SIG-M5 treated with dmso at 0.1 percent for 504 hours (cell line): ENCODE results near the gene CADM1.

Source experiments
- DNase-seq: peaks from one replicate; lab custom pipeline; 2025; ENCODE audit not compliant: unreplicated experiment; lab: John Stamatoyannopoulos, UW

Gene CADM1

DNA sequence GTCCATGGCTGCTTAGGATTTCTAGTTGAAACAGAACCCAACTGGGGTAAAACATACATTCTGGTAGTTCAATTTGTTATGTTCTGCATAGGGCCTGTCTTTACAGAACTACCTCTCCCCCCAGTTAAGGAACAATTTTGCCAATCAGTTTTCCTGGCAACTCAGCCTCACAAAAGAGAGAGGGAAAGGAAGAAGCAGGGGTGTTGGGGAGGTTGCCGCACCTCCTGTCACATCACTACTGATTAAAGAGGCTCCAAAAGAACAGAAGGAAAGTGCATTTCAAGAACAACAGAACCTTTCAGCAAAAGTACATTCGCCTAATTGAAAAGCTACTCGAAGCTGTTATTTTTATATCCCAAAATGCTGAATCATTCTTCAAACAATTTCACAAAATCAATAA lies 217.6 kb downstream of the CADM1 start:
- DNase-seq, result no peak

DNA sequence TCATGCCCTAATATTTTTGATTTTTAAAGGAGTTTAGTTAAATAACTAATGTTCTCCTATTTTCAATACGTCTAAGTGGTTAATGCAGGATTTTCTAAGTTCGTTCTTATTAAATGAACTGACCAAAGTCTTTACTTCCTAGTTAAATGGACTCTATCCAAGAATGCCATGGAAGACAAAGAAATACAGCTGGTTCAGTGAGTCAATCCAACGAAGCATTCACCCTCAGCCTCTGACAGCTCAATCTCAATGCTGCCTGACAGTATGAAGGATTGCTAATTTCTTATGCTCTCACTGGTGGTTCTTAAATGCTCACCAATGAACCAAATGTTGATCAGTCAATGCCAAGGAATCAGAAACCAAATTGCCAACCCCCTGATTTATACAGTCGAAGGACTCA lies 219.4 kb downstream of the CADM1 start:
- DNase-seq, result no peak

DNA sequence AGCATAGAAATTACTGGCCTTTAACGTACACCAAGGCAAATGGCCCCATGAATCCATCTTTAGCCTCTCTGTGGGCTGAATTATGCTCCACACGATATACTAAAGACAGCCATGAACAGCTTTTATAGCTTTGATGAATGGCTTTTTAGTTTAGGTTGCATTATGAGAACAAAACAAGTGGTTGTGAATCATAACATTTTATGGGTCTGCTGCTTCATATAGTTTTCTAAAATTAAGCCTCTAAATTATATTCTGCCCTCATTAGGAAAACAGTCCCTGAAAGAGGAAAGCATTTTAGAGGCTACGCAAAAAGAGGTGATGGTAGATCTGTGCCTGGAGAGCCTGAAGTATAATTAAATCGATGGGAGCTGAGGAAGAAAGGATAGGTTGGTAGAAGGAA lies 221.3 kb downstream of the CADM1 start:
- no peak for DNase-seq

DNA sequence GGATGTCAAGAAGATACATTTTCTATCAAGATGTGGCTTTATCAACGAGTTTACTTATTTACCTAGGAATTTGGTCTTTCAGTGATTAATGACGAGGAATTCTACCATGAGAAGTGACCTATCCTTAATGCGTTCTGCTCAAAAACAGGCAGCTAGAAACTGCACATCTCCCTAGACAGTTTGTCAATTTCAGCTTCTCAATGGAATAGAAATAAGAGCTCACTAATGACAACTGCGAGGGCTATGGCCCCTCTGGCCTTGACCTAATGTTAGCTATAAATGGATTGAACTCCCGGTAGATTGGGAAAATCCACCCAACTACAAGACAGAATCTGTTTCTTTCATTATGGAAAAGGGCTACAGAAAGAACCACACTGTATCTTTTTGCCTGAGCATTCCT lies 223.4 kb downstream of the CADM1 start:
- DNase-seq, result no peak

DNA sequence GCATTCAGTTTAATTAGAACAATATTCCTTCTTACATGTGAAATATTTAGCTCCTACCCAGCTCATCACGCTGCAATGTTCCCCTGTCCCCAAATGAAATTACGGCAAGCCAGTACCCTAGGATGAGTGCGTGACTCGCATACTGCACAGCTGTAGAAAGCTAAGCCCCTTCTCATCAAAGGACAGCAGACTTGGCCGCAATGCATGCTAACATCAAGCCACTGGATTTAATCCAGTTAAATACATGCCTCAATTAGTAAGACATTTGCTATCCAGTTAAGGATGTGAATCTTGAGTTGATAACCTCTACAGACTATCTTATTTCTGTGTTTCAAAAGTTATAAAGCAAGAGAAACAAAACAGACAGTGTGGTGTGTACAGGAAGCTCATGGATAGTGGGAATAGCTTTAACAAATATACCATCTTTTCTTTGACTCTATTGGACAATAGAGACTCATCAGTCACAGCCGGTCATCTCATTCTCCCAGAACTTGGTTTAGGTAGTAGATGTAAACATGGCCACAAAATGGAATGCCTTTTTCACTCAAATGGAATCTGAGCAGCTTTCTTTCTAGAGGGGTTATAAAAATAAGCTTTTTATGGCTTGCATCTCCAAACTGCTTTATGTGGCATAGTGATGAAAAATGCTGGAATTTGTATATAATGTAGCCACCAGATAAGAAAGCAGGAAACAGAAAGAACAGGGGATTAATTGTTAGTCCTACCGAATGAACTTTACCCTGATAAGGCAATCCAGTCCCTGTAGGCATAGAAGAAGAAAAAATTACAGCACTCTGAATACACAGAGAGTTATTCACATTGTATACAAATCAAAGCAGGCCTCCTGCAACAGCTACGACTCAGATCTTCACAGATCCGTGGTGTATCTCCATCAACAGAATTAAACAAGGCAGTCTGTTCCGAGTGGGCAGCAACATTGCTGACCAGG lies 224.1 kb downstream of the CADM1 start:
- DNase-seq, result no peak

DNA sequence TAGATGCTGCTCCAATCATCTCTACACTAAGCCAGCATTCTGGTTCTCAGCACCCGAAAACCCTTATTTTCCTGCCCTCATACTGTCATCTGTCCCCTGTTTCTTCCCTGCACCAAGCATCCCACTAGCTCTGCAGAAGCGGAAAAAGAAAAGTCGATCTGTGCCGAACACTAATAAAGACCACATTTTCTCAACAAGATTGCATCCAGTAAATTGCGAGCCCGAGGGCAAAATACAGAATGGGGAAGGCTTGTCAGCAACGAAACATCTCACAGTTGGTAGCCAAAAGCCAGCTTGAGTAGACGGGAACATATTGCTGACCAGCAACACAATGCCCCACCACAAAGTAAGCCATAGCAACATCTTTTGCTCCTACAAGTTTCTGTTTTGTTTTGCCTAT lies 227.4 kb downstream of the CADM1 start:
- DNase-seq, result no peak

DNA sequence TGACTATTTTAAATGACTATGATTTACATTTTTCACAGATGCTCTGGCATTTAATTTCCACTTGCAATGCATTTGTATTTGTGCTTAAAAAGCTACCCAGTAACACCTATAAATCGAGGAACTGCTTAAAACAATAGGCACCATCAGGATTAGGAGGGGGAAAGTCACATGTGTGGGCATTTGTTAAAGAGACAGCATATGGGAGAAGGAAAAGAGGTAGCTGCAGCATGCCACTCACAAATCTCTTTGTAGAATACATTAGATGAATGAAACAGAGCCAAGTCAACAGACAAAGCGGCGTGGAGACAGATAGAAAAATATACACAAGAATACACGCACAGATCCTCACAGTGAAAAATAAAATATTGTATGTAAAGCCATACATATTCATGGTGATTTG lies 228.0 kb downstream of the CADM1 start:
- no peak for DNase-seq

DNA sequence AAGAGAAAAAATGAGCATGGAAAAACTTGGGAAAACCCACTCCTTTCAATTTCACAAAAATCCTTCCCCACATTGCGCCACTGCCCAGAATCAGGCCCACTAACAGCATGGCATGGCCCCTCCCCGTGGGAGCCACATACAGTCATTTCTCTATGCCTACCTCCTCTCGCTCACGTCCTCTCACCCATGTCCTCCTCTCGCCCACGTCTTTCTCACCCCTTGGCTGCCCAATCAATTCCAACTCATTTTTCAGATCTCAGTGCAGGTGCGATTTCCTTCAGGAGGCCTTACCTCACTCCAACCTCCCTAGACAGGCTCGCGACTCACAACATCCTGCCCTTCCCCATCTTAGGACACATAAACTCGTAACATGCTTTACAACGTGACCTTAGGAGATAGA lies 229.2 kb downstream of the CADM1 start:
- DNase-seq, result no peak

DNA sequence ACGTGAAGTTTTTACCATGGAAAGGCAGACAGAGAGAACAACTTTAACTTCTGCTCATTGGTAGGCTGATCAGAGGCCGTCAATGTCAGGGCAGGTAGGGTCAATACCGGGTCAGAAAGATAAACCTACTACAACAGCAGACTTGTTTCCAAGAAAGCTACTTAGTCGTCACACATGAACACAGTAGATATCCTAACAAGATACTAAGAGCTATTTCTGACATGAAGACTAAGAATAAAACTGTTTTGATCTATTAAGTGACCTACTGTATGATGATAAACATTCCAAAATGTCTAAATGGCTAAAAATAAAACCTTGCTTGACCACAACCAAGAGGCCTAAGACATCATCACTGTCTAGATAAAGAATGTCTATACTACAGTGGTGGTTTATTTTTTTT lies 231.3 kb downstream of the CADM1 start:
- no peak for DNase-seq

DNA sequence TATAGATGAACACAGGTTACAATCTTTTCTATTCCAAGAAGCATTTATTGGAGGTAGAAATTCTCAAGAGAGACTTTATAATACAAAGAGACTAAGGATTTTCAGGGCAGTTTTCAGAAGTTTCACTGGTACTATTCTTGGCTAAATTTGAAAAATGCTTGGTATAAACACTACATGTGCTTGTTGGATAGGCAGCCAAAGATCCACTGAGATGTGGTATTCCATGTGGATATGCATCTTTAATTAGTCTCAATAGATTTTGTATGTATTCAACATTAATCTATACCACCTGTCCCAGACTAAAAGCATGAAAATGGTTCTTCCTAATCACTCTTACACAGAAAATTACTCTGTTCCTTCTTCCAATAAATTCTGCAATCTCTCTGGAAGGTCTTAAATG lies 232.6 kb downstream of the CADM1 start:
- no peak for DNase-seq

DNA sequence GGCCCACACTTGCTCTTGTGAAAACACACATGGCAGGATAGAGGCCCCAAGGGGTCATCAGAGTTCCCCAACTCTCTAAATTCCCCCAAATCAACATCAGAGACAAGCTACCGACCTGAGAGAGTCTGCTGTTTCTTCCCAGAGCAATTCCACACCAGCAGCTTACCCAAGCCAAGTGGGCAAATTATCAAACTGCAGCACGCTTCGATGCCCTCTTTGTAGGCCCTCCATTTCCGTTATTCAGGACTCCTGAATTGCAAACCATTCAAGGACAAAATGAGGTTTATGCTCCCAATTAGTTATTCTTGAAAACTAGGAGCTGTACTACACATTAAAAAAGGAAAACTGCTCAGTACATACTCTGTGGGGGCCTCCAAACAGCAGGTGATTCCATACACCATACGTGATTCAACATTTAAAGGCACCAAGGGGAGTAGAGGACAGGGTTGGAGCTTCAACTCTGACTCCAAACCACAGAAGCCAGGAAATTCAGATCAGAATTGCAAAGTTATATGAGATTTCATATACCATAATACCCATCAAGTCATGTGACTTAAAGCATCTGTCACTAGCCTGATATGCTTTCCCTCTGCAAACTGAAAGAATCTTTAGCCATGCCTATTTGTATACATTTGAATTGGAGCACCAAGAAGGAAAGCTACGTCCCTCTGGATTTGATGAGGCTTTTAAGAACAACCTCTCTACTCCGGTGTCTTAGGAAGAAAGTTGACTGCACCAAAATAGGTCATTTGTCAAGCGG lies 234.8 kb downstream of the CADM1 start:
- no peak for DNase-seq

DNA sequence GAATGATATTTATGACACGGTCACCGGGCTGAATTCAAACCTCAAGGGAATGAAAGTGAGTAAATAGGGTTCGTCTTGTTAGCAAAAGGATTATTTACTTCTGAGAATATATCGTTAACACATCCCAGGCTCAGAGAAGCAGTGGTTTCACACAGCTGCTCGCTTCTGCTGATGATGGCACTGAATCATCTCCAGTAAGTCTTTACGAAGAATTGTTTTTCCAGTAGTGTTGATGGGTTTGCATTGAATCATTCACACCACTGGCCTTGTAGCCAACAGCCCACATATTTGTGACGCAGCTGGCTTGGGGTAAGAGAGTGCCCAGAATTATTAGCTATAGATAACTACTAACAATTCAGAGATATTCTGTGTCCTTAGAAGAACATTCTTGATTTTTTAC lies 236.3 kb downstream of the CADM1 start:
- DNase-seq, result no peak

DNA sequence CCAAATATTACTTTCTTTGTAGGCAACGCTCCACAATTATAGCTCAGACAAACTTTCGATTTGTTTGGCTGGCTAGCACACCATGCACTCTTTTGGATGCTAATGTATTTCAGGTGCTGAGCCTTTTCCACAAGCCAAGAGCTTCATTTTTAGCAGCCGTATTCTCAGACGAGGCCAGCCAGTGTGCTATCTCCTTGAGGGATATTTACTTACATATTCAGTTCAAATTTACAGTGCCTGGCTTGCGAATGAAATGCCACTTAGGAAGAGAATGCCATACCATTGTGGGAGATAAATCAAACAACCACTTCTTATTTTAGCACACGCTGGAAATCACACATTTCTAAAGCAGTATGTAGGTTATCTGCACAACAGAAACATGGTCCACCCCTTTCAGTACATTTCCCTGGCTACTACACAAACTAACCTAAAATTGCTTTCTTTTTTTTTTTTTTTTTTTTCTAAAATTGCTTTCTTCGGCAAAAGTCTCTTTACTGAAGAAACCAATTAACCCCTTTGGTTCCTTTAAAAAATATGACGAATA lies 236.9 kb downstream of the CADM1 start:
- DNase-seq, result no peak

DNA sequence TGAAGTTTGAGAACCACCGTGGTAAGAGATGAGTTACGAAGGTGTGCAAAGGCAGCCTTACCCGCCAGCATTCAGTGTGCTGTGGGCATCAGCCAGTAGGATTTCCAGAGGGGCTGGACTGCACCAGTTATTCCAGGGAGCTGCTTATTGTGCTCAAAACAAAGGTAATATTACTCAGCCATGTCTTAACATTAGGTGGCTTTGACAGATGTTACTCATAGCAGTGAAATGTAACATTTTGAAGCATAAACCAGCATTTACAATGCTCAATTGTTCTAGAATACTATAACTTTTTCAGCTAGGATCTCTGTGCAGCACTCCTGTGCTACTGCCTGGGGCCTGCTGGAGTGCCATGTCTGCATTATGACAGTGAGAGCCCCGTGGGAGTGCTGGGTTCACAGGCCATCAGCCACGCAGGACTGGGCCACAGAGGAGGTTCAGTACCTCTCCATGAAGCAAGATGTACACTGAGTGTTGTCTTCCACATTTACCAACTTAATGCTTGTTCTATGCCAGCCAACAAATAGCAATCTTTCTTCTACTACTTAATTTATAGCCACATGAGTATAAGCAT lies 238.1 kb downstream of the CADM1 start:
- no peak for DNase-seq

DNA sequence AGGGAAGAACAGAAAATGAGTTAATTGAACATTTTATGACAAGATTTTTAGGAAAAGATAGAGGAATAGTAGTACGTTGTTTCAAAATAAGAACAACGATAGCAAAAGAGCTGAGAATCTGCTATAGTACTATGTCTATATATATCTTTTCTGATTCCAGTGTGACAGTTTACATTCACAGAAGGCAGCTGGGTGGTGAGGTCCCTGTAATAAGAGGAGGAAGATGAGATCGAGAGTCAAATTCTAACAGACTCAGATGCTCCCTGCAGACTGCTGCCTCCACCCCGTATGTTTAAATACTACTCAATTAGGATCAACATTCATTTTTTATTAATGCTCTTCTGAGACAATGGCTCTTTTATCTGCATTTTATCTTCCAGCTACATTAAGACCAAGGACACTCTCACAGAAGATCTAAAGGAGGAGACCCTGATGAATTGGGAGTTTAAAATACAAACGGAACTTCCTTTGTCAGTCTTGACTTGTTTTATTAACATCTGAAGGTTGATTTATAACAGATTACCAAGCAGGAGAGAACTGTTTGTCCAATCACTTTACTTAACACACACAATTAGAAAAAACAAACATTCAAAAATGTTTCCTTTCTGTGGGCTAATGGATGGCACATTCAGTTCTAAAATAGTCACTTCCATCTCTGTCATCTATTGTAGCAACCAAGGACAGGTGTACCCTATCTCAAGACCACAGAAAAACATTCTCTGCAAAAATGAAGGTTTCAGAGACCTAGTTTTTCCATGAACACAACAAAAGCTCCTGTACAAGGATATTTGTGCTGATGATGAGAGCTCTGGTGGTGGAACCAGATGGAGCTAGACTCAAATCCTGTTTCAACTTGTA lies 240.2 kb downstream of the CADM1 start:
- DNase-seq, result no peak

DNA sequence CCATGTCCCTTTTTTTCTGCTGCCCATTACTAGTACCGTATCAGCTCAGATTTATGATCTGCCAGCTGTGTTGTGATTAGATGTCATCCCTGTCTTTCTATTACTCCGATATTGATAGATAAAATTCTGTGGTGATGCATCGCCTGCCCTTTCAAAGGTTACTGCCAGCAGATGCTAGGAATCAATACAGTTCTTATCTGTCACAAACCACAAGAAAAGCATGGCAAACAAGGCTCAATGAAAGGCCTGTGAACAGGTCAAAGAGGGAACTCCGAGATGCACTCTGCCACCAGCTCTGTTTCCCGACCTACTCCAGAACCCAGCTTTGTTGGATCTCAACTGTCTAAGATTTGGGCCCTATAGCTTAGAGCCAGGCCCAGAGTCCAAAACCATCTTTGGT lies 246.0 kb downstream of the CADM1 start:
- DNase-seq, result no peak

DNA sequence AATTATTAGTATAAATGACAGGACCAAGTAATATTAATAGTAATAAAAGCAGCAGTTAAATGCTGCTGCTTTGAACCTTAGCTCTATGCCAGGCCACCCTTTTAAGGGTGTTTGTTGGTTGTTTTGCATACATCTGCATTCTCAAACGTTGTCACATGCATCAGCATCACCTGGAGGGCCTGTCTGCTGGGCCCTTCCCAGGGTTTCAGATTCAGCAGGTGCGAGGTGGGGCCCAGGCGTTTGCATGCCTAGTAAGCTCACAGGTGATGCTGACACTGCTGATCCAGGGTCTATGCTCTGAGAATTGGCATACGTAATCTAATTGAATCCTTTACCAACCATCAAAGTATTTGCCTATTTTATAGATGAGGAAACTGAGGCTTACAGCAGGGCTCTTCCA lies 246.5 kb downstream of the CADM1 start:
- DNase-seq, result no peak

DNA sequence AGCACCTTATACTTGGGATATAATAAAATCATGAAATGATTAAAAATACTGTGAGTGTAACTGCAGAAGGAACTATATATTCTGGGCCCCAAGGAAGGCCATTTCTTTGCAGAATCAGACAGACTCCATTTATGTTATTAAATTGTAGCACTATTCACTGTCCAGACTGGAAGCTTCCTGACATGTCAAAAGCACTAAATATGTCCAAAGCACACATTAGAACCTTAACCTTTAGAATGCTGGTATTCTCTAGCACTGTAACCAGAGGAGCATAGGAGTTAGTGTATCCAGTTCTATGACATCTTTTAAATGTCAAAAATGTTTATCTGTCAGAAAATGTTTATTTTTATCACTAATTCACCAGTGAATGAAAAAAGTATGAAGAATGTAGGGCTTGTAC lies 246.9 kb downstream of the CADM1 start:
- DNase-seq, result no peak

DNA sequence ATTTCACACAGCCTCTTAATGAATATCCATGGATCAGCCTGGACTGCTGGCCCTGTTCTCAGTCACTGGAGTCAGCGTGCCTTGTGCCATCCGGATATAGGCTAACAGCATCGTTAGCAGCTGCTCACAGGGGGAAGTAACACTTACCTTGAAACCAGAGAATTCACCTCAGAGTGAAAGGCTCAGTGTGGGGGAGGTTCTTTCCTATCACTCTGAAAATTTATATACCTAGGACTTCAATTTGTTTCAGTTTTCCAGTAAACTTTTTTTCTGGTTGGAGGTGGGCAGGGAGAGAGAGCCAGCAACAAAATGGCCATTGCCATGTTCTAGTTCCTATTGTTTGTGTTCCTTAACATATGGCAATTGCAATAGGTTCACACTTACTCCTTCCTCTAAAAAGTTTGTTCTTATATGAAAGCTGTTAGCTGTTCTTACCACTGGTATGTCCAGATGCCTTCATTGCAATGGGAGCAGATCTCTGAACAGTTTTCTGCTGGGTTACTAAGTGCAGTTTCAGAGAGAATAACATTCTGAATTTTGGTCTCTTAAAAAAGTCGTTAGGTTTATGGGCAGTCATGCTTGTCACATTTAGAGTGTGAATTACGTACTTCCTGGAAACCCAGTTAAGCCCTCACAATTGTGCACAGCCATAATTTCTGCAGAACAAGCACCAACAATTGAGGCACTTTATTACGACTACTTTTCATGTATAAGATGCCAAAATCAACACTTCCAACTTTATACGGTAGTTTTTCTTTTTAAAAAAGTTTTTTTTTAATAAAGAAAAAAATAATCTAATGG lies 247.6 kb downstream of the CADM1 start:
- no peak for DNase-seq
